Measurements from ENCODE around the gene SYCP2.
"Not testable (repeated sequence)": the region's sequence is repeated elsewhere in the genome, so short reads cannot be mapped to it uniquely, and the experiment has no call there.

The SYCP2 gene

GRCh38 chr20:59933296-59933848 lies at the start of gene SYCP2:
TSS of gene SYCP2 (minus strand) at chr20:59933637. CDS start at chr20:59922413, 11,224 bp downstream.
- DNase-seq = no peak

GRCh38 chr20:59983076-59983475 lies 49.6 kb upstream of the SYCP2 start:
- DNase-seq = no peak

- DNase-seq = no peak
Observed at GRCh38 chr20:59977086-59977485, 43.6 kb upstream of the SYCP2 start.

GRCh38 chr20:59976156-59976782 lies 42.8 kb upstream of the SYCP2 start:
- no peak for DNase-seq

GRCh38 chr20:59972037-59972801 lies 38.8 kb upstream of the SYCP2 start:
- no peak for DNase-seq

- DNase-seq = no peak
Observed at GRCh38 chr20:59971428-59971827, 38.0 kb upstream of the SYCP2 start.

GRCh38 chr20:59966428-59966827 lies 33.0 kb upstream of the SYCP2 start:
- DNase-seq = no peak

- no peak for DNase-seq
Observed at GRCh38 chr20:59962155-59962554, 28.7 kb upstream of the SYCP2 start.

- no peak for DNase-seq
Observed at GRCh38 chr20:59961423-59961822, 28.0 kb upstream of the SYCP2 start.

GRCh38 chr20:59958626-59959025 lies 25.2 kb upstream of the SYCP2 start:
- no peak for DNase-seq

- DNase-seq = no peak
Observed at GRCh38 chr20:59958123-59958522, 24.7 kb upstream of the SYCP2 start, which contains the start of gene CDH26. TSS of gene CDH26 (plus strand) at chr20:59958423. CDS start at chr20:59958727, 304 bp downstream.

- DNase-seq = not testable (repeated sequence)
Observed at GRCh38 chr20:59957568-59957967, 24.1 kb upstream of the SYCP2 start.

- DNase-seq = no peak
Observed at GRCh38 chr20:59955131-59955796, 21.8 kb upstream of the SYCP2 start.

- DNase-seq = no peak
Observed at GRCh38 chr20:59954718-59955117, 21.3 kb upstream of the SYCP2 start.

GRCh38 chr20:59949911-59950310 lies 16.5 kb upstream of the SYCP2 start:
- no peak for DNase-seq

GRCh38 chr20:59948828-59949720 lies 15.6 kb upstream of the SYCP2 start:
- no peak for DNase-seq

- DNase-seq = no peak
Observed at GRCh38 chr20:59948212-59948611, 14.8 kb upstream of the SYCP2 start.

- no peak for DNase-seq
Observed at GRCh38 chr20:59947376-59947775, 13.9 kb upstream of the SYCP2 start.

GRCh38 chr20:59945731-59946130 lies 12.3 kb upstream of the SYCP2 start:
- DNase-seq = no peak

GRCh38 chr20:59945175-59945574 lies 11.7 kb upstream of the SYCP2 start:
- no peak for DNase-seq

GRCh38 chr20:59944726-59945125 lies 11.3 kb upstream of the SYCP2 start:
- no peak for DNase-seq

- DNase-seq = no peak
Observed at GRCh38 chr20:59942245-59942644, 8.8 kb upstream of the SYCP2 start.

GRCh38 chr20:59940956-59941294 lies 7.5 kb upstream of the SYCP2 start:
- DNase-seq = no peak

Data from GOT3 (cell line).